MV-4-11 (cell line): ENCODE results near the gene CLRN2.
"Not testable (repeated sequence)": the region's sequence is repeated elsewhere in the genome, so short reads cannot be mapped to it uniquely, and the experiment has no call there.

Experiments
- DNase-seq: peaks from one replicate; lab custom pipeline; 2025; lab: John Stamatoyannopoulos, UW

CLRN2 gene

DNA sequence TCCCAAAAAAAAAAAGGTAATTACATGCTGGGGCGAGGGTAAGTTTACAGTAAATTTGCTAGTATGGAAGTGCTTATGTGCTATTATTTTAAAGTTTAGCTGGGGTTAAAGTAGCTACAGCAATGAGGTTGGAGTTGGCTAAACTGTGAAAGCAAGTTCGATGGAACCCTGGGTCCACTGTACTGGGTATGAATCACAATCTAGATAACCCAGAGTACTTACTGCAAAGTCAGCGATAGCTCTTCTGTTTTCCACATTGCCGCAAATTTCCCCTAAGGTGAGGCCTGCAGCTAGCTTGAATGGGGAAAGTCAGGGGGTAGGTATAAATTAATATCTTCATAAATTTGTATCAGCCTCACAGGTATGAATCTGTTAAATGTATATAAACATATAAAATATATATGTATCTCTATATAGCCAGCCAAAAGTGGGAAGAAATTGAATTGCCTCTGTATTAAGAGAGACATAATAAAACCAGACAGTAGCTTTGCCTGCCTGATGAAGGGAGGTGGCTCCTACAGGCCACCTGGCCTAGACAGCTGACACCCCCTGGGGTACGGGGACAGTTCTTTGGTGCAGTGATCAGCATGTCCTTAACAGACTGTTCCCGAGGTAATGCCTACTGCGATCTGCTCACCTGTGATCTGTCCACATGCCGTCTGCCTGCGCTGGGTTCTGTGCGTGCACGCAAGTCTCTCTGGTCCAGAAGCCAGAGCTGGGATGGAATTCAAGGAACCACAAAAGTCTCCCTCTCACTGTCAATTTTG, 30.6 kb downstream of the CLRN2 start:
- no peak for DNase-seq

DNA sequence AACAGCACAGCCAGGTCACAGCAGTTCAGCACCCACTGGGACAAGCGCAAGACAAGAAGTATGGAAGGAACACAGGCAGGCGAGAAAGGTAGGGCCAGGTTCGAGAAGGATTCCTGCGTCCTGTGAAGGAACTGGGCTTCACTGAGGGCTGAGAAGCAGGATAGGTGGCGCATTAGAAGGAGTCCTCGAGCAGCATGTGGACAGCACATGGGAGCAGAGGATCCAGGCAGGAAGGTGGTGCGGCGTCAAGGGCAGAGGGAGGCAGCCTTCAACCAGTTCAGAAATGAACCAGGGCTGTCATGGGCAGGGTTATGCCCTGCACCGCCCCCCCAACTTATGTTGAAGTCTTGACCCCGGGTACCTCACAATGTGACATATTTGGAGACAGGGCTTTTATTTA, 31.3 kb downstream of the CLRN2 start:
- no peak for DNase-seq

DNA sequence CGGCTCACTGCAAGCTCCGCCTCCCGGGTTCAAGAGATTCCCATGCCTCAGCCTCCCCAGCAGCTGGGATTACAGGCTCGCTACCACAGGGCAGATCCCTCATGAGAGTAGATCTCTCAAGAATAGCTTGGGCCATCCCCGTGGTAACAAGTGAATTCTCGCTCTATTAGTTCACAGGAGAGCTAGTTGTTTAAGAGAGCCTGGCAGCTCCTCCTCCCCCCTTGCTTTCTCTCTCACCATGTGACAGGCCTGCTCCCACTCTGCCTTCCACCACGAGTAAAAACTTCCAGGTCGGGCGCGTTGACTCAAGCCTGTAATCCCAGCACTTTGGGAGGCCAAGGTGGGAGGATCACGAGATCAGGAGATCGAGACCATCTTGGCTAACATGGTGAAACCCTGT, 31.7 kb downstream of the CLRN2 start:
- no peak for DNase-seq

DNA sequence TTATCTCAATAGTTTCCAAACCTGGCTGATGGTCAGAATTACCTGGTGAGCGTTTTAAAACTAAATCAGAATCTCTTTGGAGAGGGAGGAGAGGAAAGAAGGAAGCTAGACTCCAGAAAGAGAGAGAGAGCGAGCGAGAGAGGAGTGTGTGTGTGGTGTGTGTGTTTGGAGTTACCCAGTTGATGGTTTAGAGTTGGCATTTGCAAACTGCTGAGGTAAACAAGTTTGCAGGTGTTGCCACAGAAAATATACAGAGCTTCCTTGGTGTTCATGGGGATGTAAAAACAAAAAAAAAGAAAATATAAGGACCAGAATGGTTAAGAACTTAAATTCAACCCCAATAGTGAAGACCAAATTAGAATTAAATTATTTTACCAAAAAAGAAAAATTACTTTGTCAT, 35.6 kb downstream of the CLRN2 start:
- DNase-seq, result no peak

DNA sequence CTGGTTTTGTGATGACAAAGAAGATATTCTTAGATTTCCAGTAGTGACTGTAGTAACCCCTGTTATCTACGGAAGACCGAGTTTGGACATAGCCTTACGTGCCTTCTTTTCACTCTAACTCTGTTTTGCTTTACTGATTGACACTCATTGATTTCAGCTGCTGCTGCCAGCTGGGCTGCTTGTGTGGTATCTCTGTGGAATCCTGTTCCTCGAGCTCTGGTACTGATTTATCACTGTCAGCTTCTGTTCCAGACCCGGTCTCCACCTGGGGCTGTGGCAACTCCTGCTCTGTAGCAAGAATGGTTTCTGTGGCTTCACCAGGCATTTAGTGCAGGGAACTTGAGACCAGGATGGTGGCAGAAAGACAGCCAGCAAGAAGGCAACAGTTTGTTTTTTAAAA, 37.5 kb downstream of the CLRN2 start:
- DNase-seq, result no peak

GRCh38 chr4:17554568-17554967, 39.6 kb downstream of the CLRN2 start:
- DNase-seq, result no peak

GRCh38 chr4:17556498-17556897, 41.5 kb downstream of the CLRN2 start:
- no peak for DNase-seq

DNA sequence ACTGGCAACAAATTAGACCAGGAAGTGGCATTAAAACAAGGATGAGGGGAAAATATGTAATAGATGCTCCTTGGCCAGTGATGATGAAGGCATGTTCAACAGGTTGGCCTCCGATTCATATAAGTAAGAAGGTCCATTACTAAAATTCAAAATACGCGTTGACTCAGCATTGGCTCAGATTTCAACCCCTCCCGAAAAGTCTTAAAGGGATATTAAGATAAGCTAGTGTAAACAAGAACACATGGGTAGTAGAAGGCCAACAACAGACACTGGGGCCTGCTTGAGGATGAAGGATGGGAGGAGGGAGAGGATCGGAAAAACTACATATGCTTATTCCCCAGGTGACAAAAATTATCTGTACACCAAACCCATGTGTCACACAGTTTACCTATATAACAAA, 42.9 kb downstream of the CLRN2 start:
- no peak for DNase-seq

GRCh38 chr4:17558941-17559708, 44.2 kb downstream of the CLRN2 start:
- DNase-seq, result no peak

GRCh38 chr4:17559709-17560048, 44.7 kb downstream of the CLRN2 start:
- no peak for DNase-seq

- no peak for DNase-seq
These were observed 45.2 kb downstream of the CLRN2 start for GRCh38 chr4:17560065-17560673.

GRCh38 chr4:17561195-17561909, 46.4 kb downstream of the CLRN2 start:
- no peak for DNase-seq

DNA sequence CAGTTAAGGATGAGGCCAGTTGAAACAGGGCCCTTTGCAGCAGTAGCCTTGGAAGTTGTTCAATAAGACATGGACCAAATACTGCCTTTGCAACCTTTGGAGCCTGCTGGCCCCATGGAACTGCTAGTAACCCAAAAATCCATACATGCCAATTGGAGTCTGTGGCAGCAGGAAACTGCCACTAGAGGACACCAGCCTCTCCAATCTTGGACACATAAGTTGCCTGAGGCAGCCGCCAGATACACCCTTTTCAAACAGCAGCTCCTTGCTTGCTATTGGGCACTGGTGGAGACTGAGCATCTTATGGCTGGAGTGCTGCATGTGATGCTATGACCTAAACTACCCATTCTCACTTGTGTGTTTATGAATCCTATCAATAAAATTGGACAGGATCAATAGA, 47.2 kb downstream of the CLRN2 start:
- DNase-seq, result peak; percentile 18

DNA sequence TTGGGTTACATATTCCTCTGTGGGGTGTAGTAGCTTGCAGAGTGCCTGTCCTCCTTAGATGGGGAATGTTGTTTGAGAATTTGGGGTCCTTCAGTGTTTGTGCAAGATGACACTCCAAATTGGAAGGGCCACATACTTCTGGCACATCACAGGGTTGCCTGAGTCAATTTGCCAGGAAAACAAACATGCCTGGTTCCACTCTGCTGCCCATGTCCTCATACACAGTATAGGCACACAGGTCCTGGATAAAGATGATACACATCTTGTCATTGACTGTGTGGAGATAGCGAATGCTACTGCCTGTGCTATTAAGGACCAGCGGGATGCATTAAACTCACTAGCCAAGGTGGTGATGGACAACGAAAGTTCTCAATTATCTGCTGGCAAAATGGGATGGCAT, 50.9 kb downstream of the CLRN2 start:
- no peak for DNase-seq

DNA sequence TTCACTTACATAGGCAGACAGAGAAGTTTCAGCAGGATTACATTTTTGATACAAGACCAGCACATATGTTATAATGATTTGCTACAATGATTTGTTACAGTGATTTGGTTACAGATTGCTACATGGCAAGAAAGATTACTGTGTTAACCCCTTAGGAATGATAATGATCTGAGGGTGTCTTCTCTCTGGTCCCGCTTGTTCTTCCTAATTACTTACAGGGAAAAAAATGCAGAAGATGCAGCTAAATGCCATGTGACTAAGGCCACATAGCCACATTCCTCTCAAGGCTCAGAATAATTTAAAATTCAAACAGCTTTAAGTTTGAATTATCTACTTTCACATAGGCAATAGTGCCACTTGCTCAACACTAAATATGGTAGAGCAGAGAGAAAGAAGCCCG, 52.3 kb downstream of the CLRN2 start:
- no peak for DNase-seq

- no peak for DNase-seq
These were observed 59.2 kb downstream of the CLRN2 start for GRCh38 chr4:17574206-17574605.

DNA sequence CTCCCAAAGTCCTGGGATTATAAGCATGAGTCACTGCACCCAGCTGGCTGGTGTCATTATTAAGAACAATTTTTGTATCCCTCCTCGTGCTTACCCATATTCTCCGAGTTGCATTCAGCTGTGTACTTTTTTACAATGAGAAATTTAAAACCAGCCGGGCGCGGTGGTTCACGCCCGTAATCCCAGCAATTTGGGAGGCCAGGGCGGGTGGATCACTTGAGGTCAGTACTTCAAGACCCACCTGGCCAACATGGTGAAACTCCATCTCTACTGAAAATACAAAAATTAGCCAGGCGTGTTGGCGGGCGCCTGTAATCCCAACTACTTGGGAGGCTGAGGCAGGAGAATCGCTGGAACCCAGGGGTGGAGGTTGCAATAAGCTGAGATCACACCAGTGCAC, 60.2 kb downstream of the CLRN2 start:
- not testable (repeated sequence) for DNase-seq
